GM12891 (cell line): ENCODE measurements around the gene MORC4.

ENCODE experiments used
- POLR2A ChIP-seq: IDR thresholded peaks from 2 replicates; pipeline ENCODE4 v1.6.1; 2011; ENCODE audit warnings: low read depth, low read length, control low read depth
- POLR2AphosphoS5 ChIP-seq: IDR thresholded peaks from 2 replicates; pipeline ENCODE4 v1.6.1; 2011; ENCODE audit warnings: low read depth, low read length, control low read depth
- POU2F2 ChIP-seq: IDR thresholded peaks from 2 replicates; pipeline ENCODE4 v1.6.1; 2011; ENCODE audit warnings: low read depth, mild to moderate bottlenecking, control low read depth, low read length, moderate library complexity
- SPI1 ChIP-seq: IDR thresholded peaks from 2 replicates; pipeline ENCODE4 v1.6.1; 2011; ENCODE audit warnings: low read depth, low read length, control low read depth
- TAF1 ChIP-seq: IDR thresholded peaks from 2 replicates; pipeline ENCODE4 v1.6.1; 2011; ENCODE audit warnings: low read depth, low read length, control low read depth

GRCh38 chrX:106952988-106953387 is 47.0 kb downstream of the MORC4 start:
- TF ChIP-seq TAF1 (no peak), POLR2A (no peak), POLR2AphosphoS5 (no peak), POU2F2 (no peak), SPI1 (no peak)
